Caki2 (cell line): ENCODE results near the gene EHD3. TPM values are rescaled to one million over a fixed set of nuclear protein-coding genes. Genes with fewer than 3 reads are reported as not detected.
"Not testable (repeated sequence)": the region's sequence is repeated elsewhere in the genome, so short reads cannot be mapped to it uniquely, and the experiment has no call there.

Source experiments
- DNase-seq: peaks from one replicate; pipeline ENCODE4 v3.0.0-alpha.2; 2015; ENCODE audit warnings: low read depth
- in situ Hi-C: cut with HindIII; loops from 2 replicates; pipeline ENCODE4 v1.10.0; 2016; ENCODE audit warnings: low sequenced_read_pairs, low pct_unique_long_range_greater_than_20kb, mixed read lengths
- total RNA-seq: library from RNA; depleted of rRNA; stranded (reverse); fragments of >200 nt; shearing (Covaris generic); gene quantifications from 2 replicates; pipeline ENCODE4 v1.2.3, GENCODE V29; 2014; ENCODE audit warnings: low replicate concordance

Gene EHD3
- total RNA-seq, 1 experiment from 2014 or later: 8.9 TPM

- in situ Hi-C loops: no loop called here
- DNase-seq: no peak
Measured at GRCh38 chr2:31269087-31269486, 35.1 kb downstream of the EHD3 start.

- peak; percentile 40 for DNase-seq
- in situ Hi-C loops: no loop called here
Measured at GRCh38 chr2:31270131-31270530, 36.2 kb downstream of the EHD3 start.

- in situ Hi-C loops: no loop called here
- no peak for DNase-seq
Measured at GRCh38 chr2:31270822-31271231, 36.9 kb downstream of the EHD3 start.

- peak; percentile 55 for DNase-seq
- in situ Hi-C loops: no loop called here
Measured at GRCh38 chr2:31271851-31272267, 37.9 kb downstream of the EHD3 start.

GRCh38 chr2:31274401-31275075, 40.6 kb downstream of the EHD3 start:
- no peak for DNase-seq
- in situ Hi-C loops: no loop called here

- DNase-seq: no peak
- in situ Hi-C loops: no loop called here
Measured at GRCh38 chr2:31275976-31276375, 42.0 kb downstream of the EHD3 start.

- in situ Hi-C loops: no loop called here
Measured at GRCh38 chr2:31277621-31278020, 43.7 kb downstream of the EHD3 start.

GRCh38 chr2:31282634-31283033, 48.7 kb downstream of the EHD3 start:
- in situ Hi-C loops: no loop called here

More at GRCh38 chr2:31277621-31278020, 43.7 kb downstream of the EHD3 start:
- DNase-seq: no peak

GRCh38 chr2:31283193-31283919, 49.4 kb downstream of the EHD3 start:
- DNase-seq, in situ Hi-C loops: not testable (repeated sequence)

More at GRCh38 chr2:31282634-31283033, 48.7 kb downstream of the EHD3 start:
- no peak for DNase-seq

- in situ Hi-C loops: no loop called here
Measured at GRCh38 chr2:31284107-31284506, 50.2 kb downstream of the EHD3 start.

GRCh38 chr2:31286230-31286629, 52.3 kb downstream of the EHD3 start:
- in situ Hi-C loops: no loop called here
- no peak for DNase-seq

More at GRCh38 chr2:31284107-31284506, 50.2 kb downstream of the EHD3 start:
- DNase-seq: no peak

GRCh38 chr2:31286961-31287550, 53.1 kb downstream of the EHD3 start:
- in situ Hi-C loops: no loop called here
- DNase-seq: no peak

GRCh38 chr2:31287654-31288053, 53.7 kb downstream of the EHD3 start:
- no peak for DNase-seq
- in situ Hi-C loops: no loop called here

GRCh38 chr2:31294196-31294595, 60.2 kb downstream of the EHD3 start:
- in situ Hi-C loops: no loop called here
- DNase-seq: no peak

- no peak for DNase-seq
- in situ Hi-C loops: no loop called here
Measured at GRCh38 chr2:31296641-31297287, 62.8 kb downstream of the EHD3 start.

- peak; percentile 71 for DNase-seq
- in situ Hi-C loops: no loop called here
Measured at GRCh38 chr2:31297751-31298150, 63.8 kb downstream of the EHD3 start.

GRCh38 chr2:31299547-31299946, 65.6 kb downstream of the EHD3 start:
- in situ Hi-C loops: no loop called here
- DNase-seq: no peak

- no peak for DNase-seq
- in situ Hi-C loops: no loop called here
Measured at GRCh38 chr2:31300309-31300708, 66.4 kb downstream of the EHD3 start.
